Measurements from ENCODE around the gene COL4A1.

COL4A1 gene

DNA sequence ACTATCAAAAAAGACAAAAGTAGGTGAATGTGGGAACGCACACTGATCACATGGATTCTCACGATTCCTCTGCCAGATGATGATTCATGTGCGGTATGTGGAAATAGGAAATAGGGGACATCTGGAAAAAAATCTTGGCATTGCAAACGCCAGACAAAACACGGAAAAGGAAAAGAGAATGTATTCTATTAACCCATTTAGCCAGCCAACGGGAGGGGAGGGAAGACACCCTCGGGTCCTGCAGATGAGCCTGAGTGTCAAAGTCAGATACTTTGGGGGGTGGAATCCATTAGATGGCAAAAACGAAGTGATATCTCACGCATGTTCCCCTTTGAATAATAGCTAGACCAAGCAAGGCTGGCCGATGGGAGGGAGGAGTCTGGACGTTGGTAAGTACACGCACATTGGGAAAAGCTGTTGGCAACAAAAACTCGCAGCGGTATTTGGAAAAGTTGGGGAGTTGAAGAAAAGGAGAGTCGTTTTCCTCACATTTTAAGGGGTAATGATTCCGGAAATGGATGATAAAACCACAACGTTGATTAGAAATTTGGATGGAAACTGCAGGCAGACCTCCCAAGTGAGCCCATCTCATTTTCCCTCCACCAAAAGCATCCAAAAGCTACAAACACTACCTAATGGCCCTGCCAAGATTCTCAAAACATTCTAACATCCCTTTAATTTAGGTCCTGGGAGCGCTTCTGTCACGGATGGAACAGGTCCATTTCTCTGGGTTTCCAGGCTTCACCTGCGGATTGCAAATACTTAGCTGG is 73.6 kb downstream of the COL4A1 start:
- DNase-seq = no peak

DNA sequence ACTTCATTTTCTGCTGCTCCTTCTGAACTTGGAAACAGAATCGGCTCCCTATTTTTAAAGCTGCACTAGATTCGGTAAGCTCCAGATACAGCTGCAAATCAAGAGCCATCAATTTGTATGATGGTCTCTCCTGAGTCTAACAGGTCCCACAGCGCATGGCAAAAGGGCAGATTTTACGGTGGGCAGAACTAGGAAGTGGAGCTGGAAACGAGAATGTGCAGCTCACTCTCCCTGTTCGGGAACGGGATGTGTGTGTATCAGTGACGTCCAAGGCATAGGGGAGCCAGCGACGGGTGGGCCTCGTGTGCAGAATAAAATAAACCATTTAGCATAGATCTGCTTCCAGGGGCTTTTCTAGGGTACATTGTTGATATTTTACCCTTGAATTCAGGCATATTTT is 74.2 kb downstream of the COL4A1 start:
- no peak for DNase-seq

DNA sequence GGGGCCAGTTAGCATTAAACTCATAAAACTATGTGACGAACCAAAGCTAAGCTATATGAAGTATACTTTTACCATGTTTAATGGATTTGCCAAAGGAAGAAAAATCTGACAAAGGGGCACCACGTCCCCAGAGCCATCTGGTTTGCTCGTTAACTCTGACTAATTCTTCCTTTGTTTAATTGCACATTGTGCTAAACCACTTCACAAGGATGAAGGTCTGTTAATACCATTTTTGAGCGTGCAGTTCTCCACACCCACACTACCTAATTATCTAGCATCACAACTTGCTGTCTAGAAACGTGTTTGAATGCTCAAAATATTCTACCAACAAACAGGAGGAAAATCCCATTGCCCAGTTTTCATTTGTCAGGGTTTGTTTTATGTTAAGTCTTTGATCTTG is 74.8 kb downstream of the COL4A1 start:
- DNase-seq = no peak

DNA sequence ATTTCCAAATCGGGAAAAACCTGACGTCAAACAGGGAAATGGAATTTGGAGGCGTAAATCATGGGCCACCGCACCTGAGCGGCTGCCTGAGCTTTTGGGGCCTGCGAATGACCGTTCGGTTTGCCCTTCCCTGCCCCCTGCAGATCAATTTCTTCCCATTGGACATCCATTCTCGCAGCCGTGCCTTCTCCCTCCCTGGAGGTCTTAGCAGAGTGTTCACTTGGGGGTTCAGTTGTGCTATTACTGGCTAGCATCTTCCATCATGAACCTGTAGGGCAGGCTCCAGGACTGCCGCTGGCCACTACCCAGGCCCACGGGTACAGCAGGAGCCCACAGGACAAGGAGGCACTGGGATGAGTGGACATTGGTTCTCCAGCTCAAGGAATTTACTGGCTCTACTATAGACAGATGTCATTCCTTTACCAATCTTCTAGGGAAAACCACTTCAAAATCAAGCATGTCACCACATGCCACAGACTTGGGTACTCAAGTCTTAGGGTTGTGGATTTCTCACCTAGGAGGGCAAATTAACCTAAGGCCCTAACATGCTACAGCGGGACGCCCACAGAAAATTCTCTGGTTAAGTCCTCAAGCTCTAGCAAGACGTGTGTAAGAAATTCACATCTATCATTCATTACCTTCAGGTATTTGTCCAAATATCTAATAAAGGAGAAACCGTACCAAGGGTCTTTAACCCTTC is 75.5 kb downstream of the COL4A1 start:
- DNase-seq = no peak

DNA sequence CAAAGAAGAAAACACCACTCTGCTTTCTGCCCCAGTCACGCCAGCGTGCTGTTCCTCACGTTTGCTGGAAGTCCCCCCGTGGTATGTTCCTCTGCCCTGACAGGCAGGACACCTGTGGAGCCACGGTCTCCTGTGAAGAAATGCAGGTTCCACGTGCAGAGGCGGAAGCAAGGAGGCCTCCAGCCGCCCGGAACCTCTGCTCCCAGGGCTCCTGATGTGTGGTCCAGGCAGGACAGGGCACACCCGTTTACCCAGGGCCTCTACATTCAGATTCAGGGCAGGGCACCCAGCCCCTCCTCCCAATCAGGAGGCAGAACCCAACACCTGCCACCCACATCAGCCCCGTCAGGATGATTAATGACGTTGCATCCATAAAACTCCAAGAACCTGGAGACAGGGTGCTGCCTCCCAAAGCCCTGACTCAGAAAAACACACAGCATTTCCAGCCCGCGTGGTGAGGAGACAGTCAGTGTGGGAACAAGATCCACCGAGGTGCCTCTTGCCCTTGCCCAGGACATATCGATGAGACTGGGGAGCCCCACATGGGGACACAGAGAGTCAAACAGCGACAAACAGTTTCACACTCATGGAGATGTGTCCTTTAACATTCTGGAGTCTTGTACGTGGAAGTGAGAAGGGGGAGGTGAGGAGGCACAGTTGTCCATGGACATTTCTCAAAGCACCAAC is 76.2 kb downstream of the COL4A1 start:
- DNase-seq = no peak

DNA sequence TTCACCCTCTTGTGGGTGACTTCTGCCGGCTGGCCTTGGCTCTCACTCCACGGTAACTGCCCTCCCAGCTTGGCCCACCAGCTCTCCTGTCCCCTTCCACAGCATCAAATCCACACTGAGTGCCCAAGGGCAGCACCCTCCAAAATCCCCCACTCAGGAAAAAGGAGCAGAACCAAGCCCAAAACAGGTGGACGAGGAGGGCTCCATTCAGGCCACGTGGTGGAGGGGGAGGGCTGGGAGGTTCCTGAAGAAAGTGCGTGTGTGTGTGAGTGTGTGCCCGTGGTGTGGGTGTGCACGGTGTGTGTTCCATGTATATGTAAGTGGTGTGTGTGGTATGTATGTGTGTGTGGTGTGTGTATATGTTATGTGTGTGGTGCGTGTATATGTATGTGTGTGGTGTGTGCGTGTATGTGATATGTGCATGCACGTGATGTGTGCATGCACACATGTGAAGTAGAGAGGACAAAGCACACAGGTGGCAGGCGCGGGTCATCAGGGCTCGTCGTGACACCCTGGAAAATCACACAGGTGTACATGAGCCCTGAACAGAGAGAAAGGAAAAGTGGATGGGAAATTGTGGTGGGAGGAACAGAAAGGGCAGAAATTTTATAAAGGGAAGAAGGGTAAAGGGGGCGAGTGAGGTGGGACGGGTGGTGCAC is 76.9 kb downstream of the COL4A1 start:
- DNase-seq = no peak

DNA sequence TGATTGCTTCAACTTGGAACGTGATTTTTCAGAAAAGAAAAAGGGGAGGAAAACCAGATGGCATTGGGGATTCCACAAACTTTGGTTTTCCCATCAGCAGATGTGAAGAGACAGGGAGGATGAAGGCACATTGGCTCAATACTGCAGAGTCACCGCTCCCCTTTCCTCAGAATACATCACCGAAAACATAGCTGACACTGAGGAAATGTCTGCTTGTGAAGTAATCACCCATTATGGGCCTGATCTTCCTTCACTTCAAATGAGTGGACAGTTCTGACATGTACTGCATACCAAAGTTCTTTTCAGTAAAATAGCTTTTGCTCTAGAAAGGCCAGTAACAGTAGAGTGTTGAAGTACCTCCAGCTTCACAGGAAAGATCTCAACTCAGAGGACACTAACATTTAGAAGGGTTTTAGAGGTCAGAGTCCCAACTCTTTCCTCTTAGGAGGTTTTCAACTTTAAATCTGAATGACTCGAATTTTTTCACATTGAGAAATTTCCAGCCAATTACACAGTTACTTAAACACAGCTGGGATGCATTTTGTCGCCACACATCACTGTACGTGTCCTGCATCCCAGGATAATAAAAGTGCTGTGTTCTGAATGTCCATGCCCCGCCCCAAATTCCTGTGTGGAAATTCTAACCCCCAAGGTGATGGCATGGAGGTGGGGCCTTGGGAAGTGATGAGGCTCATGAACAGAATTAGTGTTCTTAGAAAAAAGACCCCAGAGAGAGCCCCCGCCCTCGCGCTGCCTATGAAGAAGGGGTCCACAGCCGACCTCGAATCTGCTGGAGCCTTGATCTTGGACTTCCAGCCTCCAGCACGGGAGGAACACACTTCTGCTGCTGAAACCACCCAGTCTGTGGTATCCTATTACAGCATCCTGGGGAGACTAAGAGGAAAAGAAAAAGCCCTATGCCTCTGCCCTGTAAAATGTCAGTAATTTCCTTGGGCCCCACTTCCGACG is 77.7 kb downstream of the COL4A1 start:
- no peak for DNase-seq

DNA sequence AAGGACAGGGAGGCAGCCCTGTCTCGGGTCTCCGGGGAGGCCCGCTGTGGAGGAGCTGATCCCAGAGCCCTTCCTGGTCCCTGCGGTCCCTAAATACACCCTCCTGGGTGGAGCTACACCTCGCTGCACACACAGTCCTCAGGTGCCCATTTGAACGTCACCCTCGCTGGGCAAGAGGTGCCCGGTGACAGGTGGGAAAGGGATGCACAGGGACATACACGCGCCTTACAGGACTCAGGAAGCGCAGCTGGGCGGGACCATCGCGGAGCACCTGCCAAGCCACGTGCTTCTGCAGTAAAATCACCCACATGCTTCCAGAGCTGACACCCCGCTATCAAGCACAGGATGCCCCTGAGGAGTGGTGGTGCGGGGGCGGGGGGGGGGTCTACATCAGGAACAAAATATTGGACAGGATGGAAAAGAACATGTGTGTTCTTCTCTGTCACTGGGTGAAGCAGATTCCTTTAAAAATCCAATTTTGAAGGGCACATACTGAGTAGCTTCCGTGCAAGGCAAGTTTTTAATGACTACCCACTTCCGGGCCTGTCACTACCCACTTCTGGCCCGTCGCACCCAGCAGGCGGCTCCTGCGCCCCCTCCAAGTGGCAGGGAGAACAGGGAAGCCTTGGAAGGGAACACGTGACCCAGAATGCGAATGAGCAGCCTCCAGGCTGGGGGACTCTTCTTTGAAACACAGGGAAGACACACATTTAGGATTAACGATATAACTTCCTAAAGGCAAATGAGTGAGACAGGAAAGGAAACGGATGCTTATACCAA is 78.9 kb downstream of the COL4A1 start:
- no peak for DNase-seq

DNA sequence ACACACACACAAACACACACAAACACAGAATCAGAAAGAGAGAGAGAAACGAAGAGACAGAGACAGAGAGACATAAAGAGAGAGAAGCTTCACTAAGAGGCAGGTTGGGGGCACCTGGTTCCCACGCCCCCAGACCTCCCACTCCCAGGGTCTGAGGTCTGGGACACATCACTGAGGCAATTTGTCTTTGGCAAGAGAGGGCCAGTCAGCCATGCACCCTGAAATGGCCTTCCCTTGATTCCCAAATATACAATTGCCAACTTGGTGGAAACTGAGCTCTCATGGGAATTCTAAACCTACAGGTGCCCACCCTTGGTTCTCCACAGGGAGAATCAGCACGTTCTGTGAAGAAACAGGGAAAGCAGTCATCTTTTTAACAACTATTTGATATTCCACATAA is 79.5 kb downstream of the COL4A1 start:
- no peak for DNase-seq

DNA sequence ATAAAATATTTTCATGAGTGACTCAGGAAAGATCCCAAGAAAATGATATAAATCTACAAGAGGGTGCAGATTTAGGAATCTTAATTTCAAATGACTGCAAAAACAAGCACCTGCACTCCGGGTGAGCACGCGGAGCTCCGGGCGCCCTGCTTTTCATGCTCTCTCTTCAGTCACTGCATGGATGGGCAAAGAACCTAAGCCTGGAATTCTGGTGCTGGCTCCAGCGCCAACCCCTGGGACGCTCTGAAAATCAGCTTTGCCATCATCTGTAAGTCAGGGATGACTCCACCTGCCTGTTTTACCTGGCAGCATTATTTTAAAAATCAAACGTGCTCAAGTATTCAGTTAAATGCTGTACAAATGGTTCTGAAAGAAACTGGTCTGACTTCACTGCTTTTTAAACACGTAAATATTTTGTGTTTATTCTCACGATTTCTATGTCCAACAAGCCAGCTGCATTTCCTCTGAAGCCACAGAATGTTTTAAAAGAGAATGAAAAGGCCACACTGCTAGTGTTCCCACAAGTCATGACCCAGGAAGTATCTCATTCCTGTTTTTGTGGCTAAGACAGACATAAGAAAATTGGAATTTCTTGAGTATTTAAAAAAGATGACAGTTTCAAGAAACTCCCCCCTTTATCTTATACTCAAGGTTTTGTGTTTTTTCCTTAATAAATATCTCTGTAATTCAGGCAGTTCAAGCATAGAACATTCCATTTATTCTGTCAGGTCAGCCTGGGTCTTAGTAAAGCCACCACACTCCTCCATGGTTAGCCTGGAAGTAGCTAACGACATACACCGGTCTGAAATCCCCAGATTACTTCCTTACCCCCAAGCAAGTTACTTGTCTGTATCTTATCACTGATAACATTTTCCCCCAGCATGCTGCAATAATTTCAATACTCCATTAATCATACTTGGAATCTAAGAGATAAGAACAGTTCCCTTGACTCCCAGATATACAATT is 81.1 kb downstream of the COL4A1 start:
- no peak for DNase-seq

DNA sequence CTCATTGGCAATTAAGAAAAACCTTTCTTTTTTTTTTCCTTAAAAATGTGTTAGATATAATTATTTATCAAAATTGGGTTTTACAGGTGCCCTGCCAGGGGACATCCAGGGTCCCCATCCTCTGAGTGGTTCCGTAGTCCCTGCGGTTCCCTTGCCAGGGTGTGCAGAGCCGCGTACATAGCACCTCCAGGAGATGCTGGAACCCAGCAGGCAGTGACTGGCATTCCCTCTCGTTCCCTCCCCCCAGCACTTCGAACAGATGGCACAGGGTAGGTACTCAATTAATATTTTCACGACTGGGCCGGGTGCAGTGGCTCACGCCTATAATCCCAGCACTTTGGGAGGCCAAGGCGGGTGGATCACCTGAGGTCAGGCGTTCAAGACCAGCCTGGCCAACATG is 82.0 kb downstream of the COL4A1 start:
- DNase-seq = no peak

DNA sequence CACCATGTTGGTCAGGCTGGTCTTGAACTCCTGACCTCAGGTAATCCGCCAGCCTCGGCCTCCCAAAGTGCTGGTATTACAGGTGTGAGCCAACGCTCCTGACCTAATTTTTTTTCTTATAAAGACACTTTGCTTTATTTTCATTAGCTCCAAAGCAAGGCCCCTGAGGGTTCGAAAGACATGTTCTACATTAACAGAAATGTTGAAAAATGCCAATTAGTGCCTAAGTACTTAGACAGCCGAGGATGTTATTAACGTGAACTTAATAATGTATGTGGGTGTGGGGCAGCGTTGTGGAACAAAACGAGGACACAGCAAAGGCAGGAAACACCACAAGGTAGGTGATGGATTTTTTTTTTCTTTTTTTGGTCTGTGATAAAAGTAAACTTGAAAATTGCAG is 82.4 kb downstream of the COL4A1 start:
- no peak for DNase-seq

DNA sequence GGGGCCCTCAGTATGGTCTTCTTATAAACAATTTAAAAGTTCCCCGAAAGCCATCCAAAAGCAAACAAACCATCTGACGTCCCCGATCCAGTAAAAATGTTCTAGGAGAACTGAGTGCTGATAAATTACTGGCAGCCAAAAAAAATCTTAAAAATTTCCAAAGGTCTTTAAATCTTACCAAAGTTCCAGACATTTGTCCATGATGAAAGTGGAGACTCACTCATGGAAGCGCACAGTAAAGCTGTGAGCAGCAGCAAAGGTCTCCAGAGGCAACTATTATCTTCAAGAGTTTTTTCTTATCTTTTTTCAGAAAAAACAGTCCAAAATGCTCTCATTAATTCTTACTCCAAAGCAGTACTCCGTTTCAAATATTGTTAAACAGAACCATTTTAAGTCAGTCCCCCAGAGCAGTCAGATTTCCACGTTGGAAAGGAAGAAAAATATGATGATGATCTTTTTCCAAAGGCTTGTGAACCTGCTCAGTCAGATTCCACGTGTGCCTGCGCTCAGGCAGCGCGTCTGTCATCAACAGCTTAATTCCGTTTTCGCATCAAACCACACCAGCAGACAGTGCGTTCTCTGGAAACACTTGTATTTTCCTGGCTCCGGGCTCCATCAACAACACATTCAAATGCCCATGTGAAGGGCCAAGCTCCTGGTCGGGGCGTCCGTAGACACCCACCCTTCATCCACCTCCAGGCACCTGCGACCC is 85.4 kb downstream of the COL4A1 start:
- no peak for DNase-seq

DNA sequence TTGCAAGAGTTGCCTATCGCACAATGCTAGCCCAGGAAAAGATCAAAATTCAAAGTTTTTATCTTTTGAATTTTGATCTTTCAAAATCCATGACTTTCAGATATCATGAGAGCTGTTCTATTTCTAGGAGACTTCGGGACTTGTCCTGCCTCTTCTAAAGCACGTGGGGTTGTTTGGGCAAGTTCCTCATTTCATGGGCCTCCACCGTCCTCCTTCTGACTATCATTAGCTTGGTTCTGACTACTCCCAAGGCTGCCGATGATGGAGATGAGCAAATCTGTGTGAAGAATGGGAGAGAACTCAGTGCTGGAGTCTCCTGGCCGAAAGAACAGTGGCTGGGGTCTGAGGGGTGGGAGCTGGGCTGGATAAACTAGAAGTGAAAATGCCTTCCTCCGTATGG is 86.5 kb downstream of the COL4A1 start:
- no peak for DNase-seq

DNA sequence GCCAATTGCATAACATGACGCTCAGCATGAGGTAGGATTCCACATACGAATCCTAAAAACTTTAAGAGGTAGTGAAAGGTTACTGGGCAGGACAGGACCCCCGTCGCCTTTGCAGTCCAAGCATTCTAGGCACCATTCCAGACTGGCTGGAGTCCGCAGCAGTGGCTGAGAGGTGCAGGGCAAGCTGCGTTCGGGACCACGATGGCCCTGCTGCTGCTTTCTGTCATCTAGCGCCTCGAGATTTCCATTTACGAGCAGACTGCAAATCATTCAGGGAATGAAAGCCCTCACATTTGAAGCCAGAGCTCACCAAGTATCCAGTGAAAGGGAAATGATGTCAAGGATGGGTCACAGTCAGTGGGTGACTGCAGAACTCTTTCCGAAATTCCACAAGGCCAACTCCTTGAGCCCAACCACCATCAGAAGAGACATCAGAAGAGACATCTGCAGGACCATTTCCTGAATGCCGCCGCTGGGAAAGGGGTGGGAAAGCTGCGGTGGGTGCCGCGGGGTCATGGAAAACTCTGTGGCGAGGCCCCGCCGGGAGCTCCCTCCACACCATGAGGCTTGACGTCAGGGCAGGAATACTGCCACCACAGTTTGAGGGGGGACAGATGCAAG is 88.3 kb downstream of the COL4A1 start:
- DNase-seq = no peak

DNA sequence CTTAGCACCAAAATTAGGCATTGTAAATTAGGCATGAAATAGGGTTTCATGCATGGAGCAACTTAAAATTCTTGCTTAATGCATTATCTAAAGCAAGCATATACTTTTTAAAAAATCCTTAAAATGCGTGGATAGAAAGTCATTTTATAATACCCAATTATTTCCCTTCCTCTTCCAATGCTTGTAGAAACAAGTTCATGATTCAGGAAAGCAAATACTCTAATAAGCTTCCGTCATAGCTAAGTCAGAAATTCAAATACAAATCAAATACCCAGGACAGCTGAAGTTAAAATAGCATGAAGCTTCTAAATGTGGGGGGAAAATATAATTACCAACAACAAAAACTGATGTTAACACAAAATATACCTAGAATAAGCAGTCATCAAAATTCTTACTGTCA is 89.1 kb downstream of the COL4A1 start:
- no peak for DNase-seq

DNA sequence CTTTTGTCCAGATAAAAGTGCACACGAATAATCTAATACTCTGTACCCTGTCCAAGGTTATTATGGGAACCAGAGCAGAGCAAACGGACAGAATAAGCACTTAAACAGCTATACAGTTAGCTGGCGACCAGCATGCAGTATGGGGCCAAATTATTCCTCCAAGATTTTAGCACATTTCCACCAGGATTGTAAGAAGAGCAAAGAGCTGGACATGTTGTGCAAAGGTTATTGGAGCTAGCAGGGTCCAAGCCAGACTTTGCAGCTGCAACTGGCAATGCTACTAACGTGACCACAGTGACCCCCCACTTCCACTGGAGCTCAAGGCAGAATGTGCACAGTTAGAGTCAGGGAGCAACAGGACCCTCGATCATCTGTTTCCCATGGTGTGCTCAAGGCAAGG is 89.9 kb downstream of the COL4A1 start:
- DNase-seq = no peak

DNA sequence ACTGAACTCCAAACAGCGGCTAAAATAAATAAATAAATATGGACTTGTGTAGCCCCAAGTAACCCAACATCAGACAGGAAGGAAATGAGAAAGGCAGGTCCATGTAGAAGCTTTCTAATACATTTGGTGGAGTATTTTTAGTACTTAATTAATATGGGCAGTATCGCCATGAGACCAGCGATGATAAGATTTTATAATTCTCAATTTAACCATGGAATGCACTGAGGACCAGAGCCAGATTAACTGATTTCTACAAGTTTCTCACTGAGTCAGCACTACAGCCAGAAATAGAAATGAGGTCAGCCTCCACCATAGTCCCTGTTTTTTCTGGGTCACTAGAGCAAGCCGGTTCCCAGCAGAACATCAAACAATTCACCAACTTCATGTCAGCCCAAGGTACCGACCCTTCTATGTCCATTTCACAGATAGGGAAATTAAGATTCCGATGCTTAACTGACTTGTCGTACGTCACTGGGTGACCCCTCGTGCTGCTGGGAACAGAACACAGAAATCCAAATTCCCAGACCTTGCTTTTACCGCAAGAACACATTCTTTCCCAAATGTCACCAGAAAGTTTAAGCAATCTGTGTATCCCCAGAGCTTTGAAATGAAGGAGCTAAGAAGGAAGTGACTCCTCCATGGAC is 90.4 kb downstream of the COL4A1 start:
- no peak for DNase-seq

DNA sequence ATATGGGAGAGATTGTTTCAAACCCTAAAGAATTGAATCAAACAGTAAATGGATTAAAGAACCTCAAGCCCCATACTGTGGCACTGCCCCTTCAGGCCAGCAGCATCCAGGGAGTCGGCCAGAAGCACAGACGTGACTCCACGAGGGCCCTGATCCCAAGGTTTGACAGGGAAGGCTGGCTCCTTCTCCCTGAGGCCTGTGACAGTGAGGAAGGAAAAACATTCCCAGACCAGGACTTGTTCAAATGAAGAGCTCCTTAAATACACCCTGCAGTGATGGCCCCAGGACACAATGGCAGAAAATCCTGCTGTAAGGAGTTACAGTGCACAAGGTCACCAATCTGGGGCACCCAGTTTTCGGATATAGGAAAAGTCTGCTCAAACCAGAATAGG is 91.0 kb downstream of the COL4A1 start:
- DNase-seq = no peak
